Stimulated activated CD4-positive, alpha-beta T cell treated with anti-CD3 and anti-CD28 coated beads, TNF-alpha, amount 100 ng/mL, for 48 hours (primary cell): Measurements from ENCODE around the gene ENDOD1.

Experiments
- DNase-seq, 3 donors: peaks; one replicate each; pipeline ENCODE4 v3.0.0-alpha.2; 2020; ENCODE audit warnings: low read depth in 3 of 3

Gene ENDOD1

DNA sequence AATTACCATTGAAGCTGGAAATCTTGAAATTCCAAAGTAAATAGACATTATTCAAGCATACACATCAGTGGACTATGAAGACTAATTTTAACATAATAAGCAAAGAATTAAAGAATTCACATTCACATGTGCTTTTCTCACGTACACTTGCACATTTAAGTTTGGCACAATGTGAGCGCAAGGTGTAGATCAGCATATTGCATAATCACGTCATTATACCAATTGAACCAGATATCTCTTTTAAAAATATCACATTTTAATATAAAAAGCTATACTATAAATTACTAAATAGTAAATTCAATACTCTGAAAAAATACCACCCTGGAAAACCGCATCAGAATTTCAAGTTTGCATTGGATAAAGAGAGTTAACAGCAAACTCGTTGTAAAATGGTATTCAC lies 80.6 kb downstream of the ENDOD1 start:
- DNase-seq, result no peak

DNA sequence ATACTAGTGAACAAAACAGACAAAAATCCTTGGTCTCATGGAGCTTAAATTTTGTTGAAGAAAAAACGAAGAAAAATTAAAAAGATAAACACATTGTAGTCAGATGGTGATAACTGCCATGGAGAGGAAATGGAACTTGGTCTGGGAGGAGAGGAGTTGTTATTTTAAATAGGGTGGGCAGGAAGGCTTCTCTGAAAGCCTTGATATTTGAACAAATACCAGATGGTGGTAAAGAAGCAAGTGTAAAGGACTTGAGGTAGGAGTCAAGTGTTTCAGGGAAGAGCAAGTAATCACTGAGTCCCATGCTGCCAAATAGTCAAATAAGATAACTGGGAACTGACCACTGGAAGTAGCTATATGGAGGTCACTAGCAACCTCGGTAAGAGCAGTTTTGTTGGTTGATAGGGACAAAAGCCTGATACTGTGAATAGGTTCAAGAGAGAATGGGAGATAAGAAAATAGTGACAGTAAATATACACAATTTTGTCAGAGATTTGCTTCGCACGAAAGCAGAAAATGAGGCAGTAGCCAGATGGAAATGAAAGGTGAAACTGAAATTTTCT lies 86.3 kb downstream of the ENDOD1 start:
- DNase-seq, result no peak
